NCI-H146 treated with DMSO at 0.1 percent for 48 hours (cell line): ENCODE results near the gene GJD2.

Experiments
- DNase-seq: peaks from one replicate; lab custom pipeline; 2025; ENCODE audit not compliant: unreplicated experiment; lab: John Stamatoyannopoulos, UW

The GJD2 gene

GRCh38 chr15:34754674-34755418 lies at the start of gene GJD2:
TSS of gene GJD2 (minus strand) at chr15:34754998. CDS start at chr15:34754488, 510 bp downstream.
- no peak for DNase-seq

GRCh38 chr15:34804113-34804512 lies 49.3 kb upstream of the GJD2 start:
- no peak for DNase-seq

- DNase-seq, result no peak
Observed at GRCh38 chr15:34802803-34803750, 48.3 kb upstream of the GJD2 start.

- no peak for DNase-seq
Observed at GRCh38 chr15:34802371-34802770, 47.6 kb upstream of the GJD2 start.

GRCh38 chr15:34799149-34800101 lies 44.6 kb upstream of the GJD2 start:
- no peak for DNase-seq

- DNase-seq, result no peak
Observed at GRCh38 chr15:34796847-34797435, 42.1 kb upstream of the GJD2 start.

GRCh38 chr15:34795267-34796081 lies 40.7 kb upstream of the GJD2 start, which contains the start of gene ACTC1:
TSS of gene ACTC1 (minus strand) at chr15:34795549. CDS start at chr15:34794808, 741 bp downstream.
- no peak for DNase-seq

- DNase-seq, result no peak
Observed at GRCh38 chr15:34794590-34795206, 39.9 kb upstream of the GJD2 start.

GRCh38 chr15:34793901-34794300 lies 39.1 kb upstream of the GJD2 start:
- DNase-seq, result no peak

GRCh38 chr15:34793071-34793470 lies 38.3 kb upstream of the GJD2 start:
- DNase-seq, result no peak

GRCh38 chr15:34791701-34792100 lies 36.9 kb upstream of the GJD2 start:
- DNase-seq, result no peak

- no peak for DNase-seq
Observed at GRCh38 chr15:34790121-34790520, 35.3 kb upstream of the GJD2 start.

- DNase-seq, result no peak
Observed at GRCh38 chr15:34789326-34789725, 34.5 kb upstream of the GJD2 start.

- DNase-seq, result no peak
Observed at GRCh38 chr15:34786206-34786605, 31.4 kb upstream of the GJD2 start.

GRCh38 chr15:34783991-34784390 lies 29.2 kb upstream of the GJD2 start:
- no peak for DNase-seq

- DNase-seq, result no peak
Observed at GRCh38 chr15:34783431-34783830, 28.6 kb upstream of the GJD2 start.

GRCh38 chr15:34782901-34783300 lies 28.1 kb upstream of the GJD2 start:
- DNase-seq, result no peak

- DNase-seq, result no peak
Observed at GRCh38 chr15:34780725-34781124, 25.9 kb upstream of the GJD2 start.

GRCh38 chr15:34776606-34777105 lies 21.9 kb upstream of the GJD2 start:
- no peak for DNase-seq
